ENCODE data around the gene CNTFR. TPM values are rescaled to one million over a fixed set of nuclear protein-coding genes. Genes with fewer than 3 reads are reported as not detected.
A peak's percentile ranks its signal among the peaks of the same experiment; 100 is the strongest.

Gene CNTFR
- total RNA-seq, 1 donor from 2014 or later = 7.4 TPM

DNA sequence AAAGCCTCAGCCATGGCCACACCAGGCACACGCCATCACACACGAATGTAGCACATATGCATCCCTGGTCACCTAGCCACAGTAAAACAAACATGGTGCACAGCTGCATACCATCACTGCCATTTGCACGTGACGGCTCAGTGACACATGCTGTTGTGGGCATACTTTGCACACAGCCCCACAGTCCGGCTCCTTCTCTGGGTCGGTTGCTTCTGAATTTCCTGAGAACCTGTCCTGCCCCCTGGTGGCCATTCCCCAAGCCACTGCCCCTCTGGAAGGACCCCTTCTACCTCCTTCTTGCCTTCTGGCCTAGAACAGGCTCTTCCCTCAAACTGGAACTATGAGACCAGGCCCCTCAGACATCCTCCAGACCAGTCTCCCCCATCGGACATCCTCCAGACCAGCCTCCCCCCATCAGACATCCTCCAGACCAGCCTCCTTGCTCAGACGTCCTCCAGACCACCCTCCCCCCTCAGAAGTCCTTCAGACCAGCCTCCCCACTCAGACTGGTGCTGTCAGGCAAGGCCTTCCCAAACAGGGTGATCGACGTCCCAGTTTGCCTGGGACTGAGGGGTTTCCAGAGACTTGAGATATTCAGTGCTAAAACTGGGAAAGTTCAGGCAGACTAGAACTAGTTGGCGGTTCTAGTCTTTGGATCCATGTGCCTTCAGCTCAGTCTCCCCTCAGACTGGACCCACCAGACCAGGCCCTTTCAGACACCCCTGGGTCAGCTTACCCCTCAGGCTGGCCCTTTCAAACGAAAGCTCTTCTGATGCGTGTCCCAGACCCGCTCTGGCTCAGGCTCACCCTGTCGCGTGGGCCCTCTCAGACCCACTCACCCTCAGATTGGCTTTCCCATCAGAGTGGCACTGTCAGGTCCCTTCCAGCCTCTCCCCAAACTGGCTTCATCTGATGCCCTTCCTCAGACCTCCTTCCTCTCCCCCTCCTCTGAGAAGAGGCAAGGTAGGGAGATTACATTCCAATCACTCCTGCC lies 42.4 kb downstream of the CNTFR start:
- peaks cover 5% of the 10 kb centered on the region for H4K20me1 ChIP-seq (ENCODE audit: insufficient read depth, low read length)
- H3K79me2 ChIP-seq (ENCODE audit: insufficient read depth, low read length) = no peaks in the 10 kb centered on the region
- TF ChIP-seq, protein P1, sequence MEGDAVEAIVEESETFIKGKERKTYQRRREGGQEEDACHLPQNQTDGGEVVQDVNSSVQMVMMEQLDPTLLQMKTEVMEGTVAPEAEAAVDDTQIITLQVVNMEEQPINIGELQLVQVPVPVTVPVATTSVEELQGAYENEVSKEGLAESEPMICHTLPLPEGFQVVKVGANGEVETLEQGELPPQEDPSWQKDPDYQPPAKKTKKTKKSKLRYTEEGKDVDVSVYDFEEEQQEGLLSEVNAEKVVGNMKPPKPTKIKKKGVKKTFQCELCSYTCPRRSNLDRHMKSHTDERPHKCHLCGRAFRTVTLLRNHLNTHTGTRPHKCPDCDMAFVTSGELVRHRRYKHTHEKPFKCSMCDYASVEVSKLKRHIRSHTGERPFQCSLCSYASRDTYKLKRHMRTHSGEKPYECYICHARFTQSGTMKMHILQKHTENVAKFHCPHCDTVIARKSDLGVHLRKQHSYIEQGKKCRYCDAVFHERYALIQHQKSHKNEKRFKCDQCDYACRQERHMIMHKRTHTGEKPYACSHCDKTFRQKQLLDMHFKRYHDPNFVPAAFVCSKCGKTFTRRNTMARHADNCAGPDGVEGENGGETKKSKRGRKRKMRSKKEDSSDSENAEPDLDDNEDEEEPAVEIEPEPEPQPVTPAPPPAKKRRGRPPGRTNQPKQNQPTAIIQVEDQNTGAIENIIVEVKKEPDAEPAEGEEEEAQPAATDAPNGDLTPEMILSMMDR (IDR thresholded peaks at IDR 0.05; ENCODE audit: insufficient read depth, low read depth, low read length) = peak; percentile 64
- no peak for TF ChIP-seq EZH2 (IDR thresholded peaks at IDR 0.05; ENCODE audit: insufficient read depth, low read length)
- DNase-seq (ENCODE audit: low read depth) (peak; percentile 57), FAIRE-seq (peak; percentile 43)
- peaks cover 3% of the 10 kb centered on the region for H3K36me3 Mint-ChIP-seq (ENCODE audit: low read depth, unreplicated experiment)
- H3K27me3 Mint-ChIP-seq (ENCODE audit: low read depth, unreplicated experiment) = peaks cover 46% of the 10 kb centered on the region
- H3K27ac Mint-ChIP-seq (ENCODE audit: unreplicated experiment) = no peak overlapping the region
- no peak overlapping the region for H3K4me3 Mint-ChIP-seq (ENCODE audit: unreplicated experiment)
- no peaks in the 10 kb centered on the region for H3K4me1 Mint-ChIP-seq (ENCODE audit: low read depth, unreplicated experiment)
- no peaks in the 10 kb centered on the region for H3K36me3 ChIP-seq (ENCODE audit: insufficient read depth, low read length)
- H3K4me1 ChIP-seq (ENCODE audit: insufficient read depth, low read length) = no peaks in the 10 kb centered on the region
- no peak overlapping the region for H2AFZ ChIP-seq (ENCODE audit: low read depth, low read length)
- no peak overlapping the region for H3K27ac ChIP-seq (ENCODE audit: low read depth, low read length)
- no peaks in the 10 kb centered on the region for H3K9me3 ChIP-seq (ENCODE audit: insufficient read depth, low read depth, low read length)
- H3K27me3 ChIP-seq (ENCODE audit: insufficient read depth, low read length) = peaks cover 17% of the 10 kb centered on the region
- H3K4me2 ChIP-seq (ENCODE audit: low read length) = no peak overlapping the region
- no peaks in the 10 kb centered on the region for H3K9me3 Mint-ChIP-seq (ENCODE audit: unreplicated experiment)
- H3K9ac ChIP-seq (ENCODE audit: low read length) = no peak overlapping the region
- no peak overlapping the region for H3K4me3 ChIP-seq (ENCODE audit: insufficient read depth, low read depth, low read length)

DNA sequence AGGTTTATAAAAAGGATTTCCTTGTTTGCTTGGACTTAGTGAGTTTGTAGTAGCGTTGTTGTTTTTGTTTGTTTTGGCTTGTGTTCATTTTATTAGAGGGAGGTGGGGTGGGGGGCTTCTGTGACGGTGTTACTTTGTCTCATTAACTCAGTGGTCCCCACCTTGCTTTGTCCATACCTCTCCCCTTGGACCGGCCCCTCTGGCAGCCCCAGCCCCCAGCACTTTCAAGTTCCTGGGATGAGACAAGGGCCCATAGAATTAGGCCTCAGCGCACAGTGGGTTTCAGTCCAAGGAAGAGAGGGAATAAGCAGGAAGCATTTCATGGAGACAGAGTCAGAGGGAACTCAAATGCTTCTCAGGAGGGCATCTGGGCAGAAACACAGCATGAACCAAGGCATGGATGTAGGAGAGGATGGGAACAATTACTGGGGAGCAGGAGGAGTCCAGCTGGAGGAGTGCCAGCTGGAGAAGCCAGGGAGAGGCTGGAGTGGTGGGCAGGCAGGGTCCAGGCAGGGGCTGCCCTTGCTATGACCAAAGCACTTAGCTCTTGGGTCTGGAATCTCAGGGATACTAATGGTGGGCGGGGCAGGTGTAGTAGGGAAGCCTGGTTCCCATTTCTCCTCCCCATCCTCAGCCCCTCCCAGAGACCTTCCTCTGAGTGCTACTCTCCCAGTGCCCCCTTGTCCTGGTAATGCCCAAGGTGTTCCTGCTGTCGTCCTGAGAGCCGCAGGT lies 43.3 kb downstream of the CNTFR start:
- Histone ChIP-seq H3K79me2 (ENCODE audit: insufficient read depth, low read length) (no peaks in the 10 kb centered on the region), H4K20me1 (ENCODE audit: insufficient read depth, low read length) (peaks cover 5% of the 10 kb centered on the region), H3K27ac (ENCODE audit: low read depth, low read length) (no peak overlapping the region), H3K9ac (ENCODE audit: low read length) (no peak overlapping the region), H3K4me2 (ENCODE audit: low read length) (no peak overlapping the region), H3K4me3 (ENCODE audit: insufficient read depth, low read depth, low read length) (no peak overlapping the region), H3K27me3 (ENCODE audit: insufficient read depth, low read length) (peaks cover 17% of the 10 kb centered on the region), H3K36me3 (ENCODE audit: insufficient read depth, low read length) (no peaks in the 10 kb centered on the region), H3K4me1 (ENCODE audit: insufficient read depth, low read length) (no peaks in the 10 kb centered on the region), H3K9me3 (ENCODE audit: insufficient read depth, low read depth, low read length) (no peaks in the 10 kb centered on the region), H2AFZ (ENCODE audit: low read depth, low read length) (no peak overlapping the region)
- TF ChIP-seq EZH2 (IDR thresholded peaks at IDR 0.05; ENCODE audit: insufficient read depth, low read length) = no peak
- TF ChIP-seq, protein P1 (IDR thresholded peaks at IDR 0.05; ENCODE audit: insufficient read depth, low read depth, low read length) = no peak
- no peak for DNase-seq (ENCODE audit: low read depth)
- peaks cover 45% of the 10 kb centered on the region for H3K27me3 Mint-ChIP-seq (ENCODE audit: low read depth, unreplicated experiment)
- no peak overlapping the region for H3K27ac Mint-ChIP-seq (ENCODE audit: unreplicated experiment)
- H3K4me3 Mint-ChIP-seq (ENCODE audit: unreplicated experiment) = no peak overlapping the region
- H3K9me3 Mint-ChIP-seq (ENCODE audit: unreplicated experiment) = no peaks in the 10 kb centered on the region
- FAIRE-seq = no peak
- H3K36me3 Mint-ChIP-seq (ENCODE audit: low read depth, unreplicated experiment) = peaks cover 3% of the 10 kb centered on the region
- H3K4me1 Mint-ChIP-seq (ENCODE audit: low read depth, unreplicated experiment) = peaks cover under 1% of the 10 kb centered on the region

All from astrocyte (in vitro differentiated cells and primary cell).